Upper lobe of left lung (tissue), 4 donors: ENCODE results near the gene TEF.

Experiments
- POLR2A ChIP-seq, 4 donors: fragments of 450-650 bp; IDR thresholded peaks; one replicate each; pipeline ENCODE4 v1.5.1; 2016 to 2017; ENCODE audit warnings: antibody characterized with exemption in 4 of 4, mild to moderate bottlenecking in 2 of 4
- POLR2AphosphoS5 ChIP-seq, 2 donors: sonication (generic); formaldehyde crosslinking; IDR thresholded peaks; one replicate each; pipeline ENCODE4 v1.5.1; 2017; ENCODE audit warnings: antibody characterized with exemption in 2 of 2
- TF ChIP-seq, protein P1 (sequence below), 6 experiments: fragments of 450-650 bp in 4 of 6; fragments of 200-600 bp in 2 of 6; sonication (generic) in 2 of 6; IDR thresholded peaks; one replicate each; pipeline ENCODE4 v1.5.1; 2016 to 2019; ENCODE audit warnings: antibody characterized with exemption in 6 of 6

DNA sequence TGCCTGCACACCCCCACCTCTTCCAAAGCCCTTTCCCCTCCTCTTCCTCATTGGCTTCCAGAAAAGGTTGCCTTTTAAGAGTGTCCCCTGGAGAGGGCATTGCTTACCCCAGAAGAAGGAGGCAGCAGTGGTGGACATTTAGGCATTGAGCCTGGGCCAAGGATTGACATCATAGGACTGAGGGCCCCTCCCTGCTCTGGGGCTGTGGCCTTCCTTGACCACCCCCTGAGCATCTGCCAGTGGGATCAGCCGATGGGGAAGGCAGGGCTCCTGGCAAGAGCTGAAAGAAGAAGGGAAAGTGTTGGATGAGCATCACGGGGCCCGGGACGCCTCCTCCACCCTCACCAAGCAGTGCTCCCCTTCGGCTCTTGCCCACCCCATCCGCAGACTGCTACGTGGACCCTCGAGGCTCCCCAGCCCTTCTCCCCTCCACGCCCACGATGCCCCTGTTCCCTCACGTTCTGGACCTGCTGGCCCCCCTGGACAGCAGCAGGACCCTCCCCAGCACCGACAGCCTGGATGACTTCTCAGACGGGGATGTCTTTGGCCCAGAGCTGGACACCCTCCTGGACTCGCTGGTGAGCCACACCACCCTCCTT lies 43.0 kb upstream of the TEF start:
- TF ChIP-seq, protein P1, sequence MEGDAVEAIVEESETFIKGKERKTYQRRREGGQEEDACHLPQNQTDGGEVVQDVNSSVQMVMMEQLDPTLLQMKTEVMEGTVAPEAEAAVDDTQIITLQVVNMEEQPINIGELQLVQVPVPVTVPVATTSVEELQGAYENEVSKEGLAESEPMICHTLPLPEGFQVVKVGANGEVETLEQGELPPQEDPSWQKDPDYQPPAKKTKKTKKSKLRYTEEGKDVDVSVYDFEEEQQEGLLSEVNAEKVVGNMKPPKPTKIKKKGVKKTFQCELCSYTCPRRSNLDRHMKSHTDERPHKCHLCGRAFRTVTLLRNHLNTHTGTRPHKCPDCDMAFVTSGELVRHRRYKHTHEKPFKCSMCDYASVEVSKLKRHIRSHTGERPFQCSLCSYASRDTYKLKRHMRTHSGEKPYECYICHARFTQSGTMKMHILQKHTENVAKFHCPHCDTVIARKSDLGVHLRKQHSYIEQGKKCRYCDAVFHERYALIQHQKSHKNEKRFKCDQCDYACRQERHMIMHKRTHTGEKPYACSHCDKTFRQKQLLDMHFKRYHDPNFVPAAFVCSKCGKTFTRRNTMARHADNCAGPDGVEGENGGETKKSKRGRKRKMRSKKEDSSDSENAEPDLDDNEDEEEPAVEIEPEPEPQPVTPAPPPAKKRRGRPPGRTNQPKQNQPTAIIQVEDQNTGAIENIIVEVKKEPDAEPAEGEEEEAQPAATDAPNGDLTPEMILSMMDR (IDR thresholded peaks at IDR 0.05), result no peak
- TF ChIP-seq POLR2AphosphoS5 (IDR thresholded peaks at IDR 0.05) (no peak), POLR2A (IDR thresholded peaks at IDR 0.05) (no peak)
